ENCODE results near the gene GZMB. TPM values are rescaled to one million over a fixed set of nuclear protein-coding genes. Genes with fewer than 3 reads are reported as not detected.

GZMB gene
- total RNA-seq, 1 experiment from 2014 or later: not detected

- Mint-ChIP-seq H3K36me3 (ENCODE audit: insufficient read depth in 1 of 3, low read depth in 3 of 3) (peaks cover 0 to 37% (median 0%) of the 10 kb centered on the region in 3 experiments; a peak in 2 of 7 replicates), H3K27ac (no peak overlapping the region), H3K9me3 (peaks cover 2 to 76% of the 10 kb centered on the region in 2 experiments; a peak in 3 of 5 replicates), H3K27me3 (ENCODE audit: low read depth) (peaks cover 2% of the 10 kb centered on the region), H3K4me1 (no peaks in the 10 kb centered on the region), H3K4me3 (no peak overlapping the region)
- Histone ChIP-seq H4K5ac (ENCODE audit: insufficient read length, low read depth, low read length) (no peak overlapping the region), H4K91ac (ENCODE audit: insufficient read length, low read depth, low read length) (no peak overlapping the region), H3K9ac (ENCODE audit: extremely low read depth, insufficient read length, low read length) (no peak overlapping the region), H2BK12ac (ENCODE audit: insufficient read length, low read depth, low read length) (no peak overlapping the region), H3K27me3 (ENCODE audit: insufficient read depth, low read length) (no peaks in the 10 kb centered on the region), H3K4me1 (ENCODE audit: insufficient read depth, low read length) (no peaks in the 10 kb centered on the region), H3K79me1 (ENCODE audit: insufficient read depth, low read depth, low read length, poor library complexity, severe bottlenecking) (no peaks in the 10 kb centered on the region), H3K27ac (ENCODE audit: insufficient read length, low read depth, low read length) (no peak overlapping the region), H3K56ac (ENCODE audit: insufficient read length, low read depth, low read length) (no peak overlapping the region), H3K23me2 (ENCODE audit: insufficient read length, low read depth, low read length, poor library complexity, severe bottlenecking) (no peaks in the 10 kb centered on the region), H2BK120ac (ENCODE audit: low read depth, low read length, poor library complexity, severe bottlenecking) (no peak overlapping the region), H2AFZ (ENCODE audit: low read length) (no peak overlapping the region), H3K14ac (ENCODE audit: insufficient read depth, low read length) (no peak overlapping the region), H3K4me2 (ENCODE audit: insufficient read depth, insufficient read length, low read length) (no peak overlapping the region), H4K20me1 (ENCODE audit: control insufficient read depth, insufficient read depth, insufficient read length) (no peaks in the 10 kb centered on the region), H3K23ac (ENCODE audit: insufficient read length, low read depth, low read length) (no peak overlapping the region), H2BK15ac (ENCODE audit: low read depth, low read length) (no peak overlapping the region), H2BK5ac (ENCODE audit: insufficient read length, low read length) (no peak overlapping the region), H3K79me2 (ENCODE audit: insufficient read depth, low read length) (no peaks in the 10 kb centered on the region), H3K18ac (ENCODE audit: insufficient read length, low read depth, low read length) (no peak overlapping the region), H2AK5ac (ENCODE audit: insufficient read length, low read length) (no peak overlapping the region), H3K9me3 (ENCODE audit: control insufficient read depth, low read depth, low read length) (no peaks in the 10 kb centered on the region), H2BK20ac (ENCODE audit: low read depth, low read length, poor library complexity, severe bottlenecking) (no peak overlapping the region), H4K8ac (replicated peaks; ENCODE audit: insufficient read length, low read depth, low read length) (no peak overlapping the region), H3K4ac (ENCODE audit: low read depth, low read length) (no peak overlapping the region), H3T11ph (ENCODE audit: low read length) (no peak overlapping the region)
- no peak for TF ChIP-seq CTCF (conservative IDR thresholded peaks at IDR 0.05)
- WGBS (ENCODE audit: extremely low coverage, insufficient read length, low lambda C conversion rate): no CpG with 5 or more reads among the region's 3 CpGs
- no peak for DNase-seq
Observed at GRCh38 chr14:24606297-24606696, 27.7 kb downstream of the GZMB start.

Data from H9 (cell line).